ENCODE data around the gene MTMR10.
A peak's percentile ranks its signal among the peaks of the same experiment; 100 is the strongest.

Gene MTMR10

DNA sequence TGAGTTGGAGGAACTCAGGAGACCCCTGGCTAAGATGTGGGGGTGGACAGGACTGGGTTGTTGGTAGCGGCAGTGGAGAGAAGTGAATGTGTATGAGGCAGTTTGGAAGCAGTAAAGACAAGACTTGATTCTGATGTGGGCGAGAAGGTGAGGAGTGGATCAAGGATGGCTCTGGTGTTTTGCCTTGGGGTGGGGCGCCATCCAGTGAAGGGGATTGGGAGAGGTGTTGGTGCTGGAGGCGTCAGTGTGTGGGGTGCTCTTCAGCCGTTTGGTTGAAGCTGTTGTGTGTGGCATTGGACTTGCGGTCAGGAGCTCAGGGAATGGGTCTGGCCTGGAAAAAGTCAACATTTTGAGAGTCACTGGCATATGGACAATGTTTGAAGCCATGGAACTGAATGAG, 74.4 kb downstream of the MTMR10 start:
- no peak for DNase-seq

DNA sequence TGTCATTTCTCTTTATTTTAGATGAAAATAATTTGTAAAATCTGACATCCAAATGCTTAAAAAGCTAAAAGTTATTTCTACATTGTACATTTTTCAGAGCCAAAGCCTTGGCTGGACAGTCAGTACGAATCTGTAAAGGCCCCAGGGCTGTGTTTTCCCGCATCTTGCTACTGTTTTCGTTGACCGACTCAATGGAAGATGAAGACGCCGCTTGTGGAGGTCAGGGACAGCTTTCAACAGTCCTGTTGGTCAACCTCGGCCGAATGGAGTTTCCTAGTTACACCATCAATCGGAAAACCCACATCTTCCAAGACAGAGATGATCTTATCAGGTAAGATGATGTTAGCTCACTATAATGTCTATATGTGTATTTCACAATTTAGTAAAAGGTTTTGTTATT, 77.7 kb downstream of the MTMR10 start:
- DNase-seq, result no peak

DNA sequence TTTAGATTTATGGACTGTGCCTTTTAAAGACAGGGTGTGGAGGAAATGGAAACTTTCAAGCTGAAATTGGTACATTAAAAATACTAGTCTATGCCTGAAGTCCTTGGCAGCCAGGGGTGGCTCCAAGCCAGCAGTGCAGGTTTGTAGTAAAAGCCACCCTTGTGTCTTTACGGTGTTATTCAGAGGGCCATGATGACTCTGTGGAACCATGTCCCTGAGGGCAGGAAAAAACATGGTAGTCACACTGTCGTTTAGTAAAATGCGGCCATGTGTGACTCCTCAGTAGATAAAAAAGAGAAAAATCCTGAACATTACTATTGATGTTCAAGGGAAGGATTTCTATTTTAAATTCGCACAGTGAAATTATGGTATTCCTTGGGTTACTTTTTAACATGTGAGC, 85.1 kb downstream of the MTMR10 start:
- DNase-seq, result no peak

DNA sequence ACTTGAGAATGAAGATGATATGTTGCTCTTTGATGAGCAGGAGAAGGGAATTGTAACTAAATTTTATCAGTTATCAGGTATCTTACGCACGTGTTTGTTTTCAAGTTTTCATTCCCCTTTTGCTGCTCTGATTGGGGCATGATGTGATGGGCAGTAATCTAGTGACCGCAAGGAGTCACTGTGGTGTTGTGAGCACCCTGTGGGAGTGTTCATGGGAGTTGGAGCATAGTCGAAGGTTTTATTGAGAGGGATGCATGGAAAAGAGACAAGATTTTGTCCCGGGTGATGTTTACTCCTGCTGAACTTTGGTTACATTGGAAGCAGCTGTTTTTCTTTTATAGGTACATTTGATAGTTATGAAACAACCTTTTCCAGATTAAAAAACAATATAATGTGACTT, 85.6 kb downstream of the MTMR10 start:
- no peak for DNase-seq

DNA sequence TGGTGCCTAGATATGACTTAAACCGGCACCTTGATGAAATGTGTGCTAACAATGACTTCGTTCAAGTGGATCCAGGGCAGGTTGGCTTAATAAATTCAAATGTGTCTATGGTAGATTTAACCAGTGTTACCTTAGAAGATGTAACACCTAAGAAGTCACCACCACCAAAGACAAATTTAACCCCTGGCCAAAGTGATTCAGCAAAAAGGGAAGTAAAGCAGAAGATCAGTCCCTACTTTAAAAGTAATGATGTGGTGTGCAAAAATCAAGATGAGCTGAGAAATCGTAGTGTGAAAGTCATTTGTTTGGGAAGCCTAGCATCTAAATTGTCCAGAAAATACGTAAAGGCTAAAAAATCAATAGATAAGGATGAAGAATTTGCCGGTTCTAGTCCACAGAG, 86.6 kb downstream of the MTMR10 start:
- no peak for DNase-seq

DNA sequence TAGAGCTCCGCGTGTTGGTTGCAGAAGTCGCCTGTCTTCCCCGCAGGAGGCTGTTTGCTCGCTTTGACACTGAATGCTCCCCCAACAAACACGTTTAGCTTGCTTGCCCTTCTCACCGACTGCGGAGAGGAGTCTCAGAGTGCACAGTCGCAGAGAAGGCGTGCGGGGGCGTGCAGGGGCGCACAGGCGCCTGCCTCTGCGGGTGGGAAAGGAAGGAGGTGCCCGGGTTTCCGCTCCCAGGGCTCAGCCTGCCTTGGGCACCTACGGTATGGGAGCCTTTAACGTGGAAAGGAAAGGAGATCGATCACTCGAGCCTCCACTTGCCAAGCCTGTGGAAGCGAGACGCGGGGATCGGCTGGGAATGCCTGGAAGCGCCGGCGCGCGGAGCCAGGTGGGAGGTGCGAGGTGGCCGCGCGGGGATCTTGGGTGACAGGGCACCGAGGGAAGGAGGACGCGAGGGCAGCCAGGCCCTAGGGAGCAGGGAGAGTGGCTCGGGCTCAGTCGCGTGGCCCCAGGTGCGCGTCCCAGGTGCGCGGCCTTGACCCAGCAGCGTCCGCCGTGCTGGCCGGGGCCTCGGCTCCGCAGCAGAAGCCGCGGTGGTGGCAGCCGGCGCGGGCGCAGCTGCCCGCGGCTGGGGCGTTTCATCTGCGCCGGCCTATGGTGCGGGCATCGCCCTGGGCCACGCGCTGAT, 87.8 kb downstream of the MTMR10 start, which contains the start of gene FAN1:
Gene FAN1 (plus strand): TSS at position 419 of the 691 bp plus-strand sequence. CDS start 749 bp downstream, outside the sequence.
- DNase-seq, result peak; percentile 49

DNA sequence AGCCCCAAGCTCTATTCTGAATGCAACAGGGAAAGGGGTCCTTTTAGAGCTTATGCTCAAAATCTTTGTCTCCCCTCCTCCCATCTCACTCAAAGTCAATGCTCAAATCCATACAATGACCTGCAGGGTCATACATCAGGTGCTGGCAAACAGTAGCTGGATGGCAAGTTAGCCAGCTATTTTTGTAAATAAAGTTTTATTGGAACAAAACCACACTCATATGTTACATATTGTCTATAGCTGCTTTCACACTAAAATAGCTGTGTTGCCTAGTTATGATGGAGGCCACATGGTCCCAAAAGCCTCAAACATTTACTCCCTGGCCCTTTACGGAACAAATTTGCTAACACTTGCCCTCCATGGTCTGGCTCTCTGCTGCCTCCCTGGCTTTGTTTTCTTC, 89.5 kb downstream of the MTMR10 start:
- DNase-seq, result no peak

DNA sequence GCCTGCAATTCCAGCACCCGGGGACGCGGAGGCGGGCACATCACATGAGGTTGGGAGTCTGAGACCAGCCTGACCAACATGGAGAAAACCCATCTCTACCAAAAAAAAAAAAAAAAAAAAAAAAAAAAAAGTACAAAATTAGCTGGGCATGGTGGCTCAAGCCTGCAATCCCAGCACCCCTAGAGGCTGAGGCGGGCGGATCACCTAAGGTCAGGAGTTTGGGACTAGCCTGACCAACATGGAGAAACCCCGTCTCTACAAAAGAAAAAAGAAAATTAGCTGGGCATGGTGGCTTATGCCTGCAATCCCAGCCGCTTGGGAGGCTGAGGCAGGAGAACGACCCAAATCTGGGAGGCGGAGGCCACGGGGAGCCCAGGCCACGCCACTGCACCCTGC, 95.2 kb downstream of the MTMR10 start:
- DNase-seq, result no peak

DNA sequence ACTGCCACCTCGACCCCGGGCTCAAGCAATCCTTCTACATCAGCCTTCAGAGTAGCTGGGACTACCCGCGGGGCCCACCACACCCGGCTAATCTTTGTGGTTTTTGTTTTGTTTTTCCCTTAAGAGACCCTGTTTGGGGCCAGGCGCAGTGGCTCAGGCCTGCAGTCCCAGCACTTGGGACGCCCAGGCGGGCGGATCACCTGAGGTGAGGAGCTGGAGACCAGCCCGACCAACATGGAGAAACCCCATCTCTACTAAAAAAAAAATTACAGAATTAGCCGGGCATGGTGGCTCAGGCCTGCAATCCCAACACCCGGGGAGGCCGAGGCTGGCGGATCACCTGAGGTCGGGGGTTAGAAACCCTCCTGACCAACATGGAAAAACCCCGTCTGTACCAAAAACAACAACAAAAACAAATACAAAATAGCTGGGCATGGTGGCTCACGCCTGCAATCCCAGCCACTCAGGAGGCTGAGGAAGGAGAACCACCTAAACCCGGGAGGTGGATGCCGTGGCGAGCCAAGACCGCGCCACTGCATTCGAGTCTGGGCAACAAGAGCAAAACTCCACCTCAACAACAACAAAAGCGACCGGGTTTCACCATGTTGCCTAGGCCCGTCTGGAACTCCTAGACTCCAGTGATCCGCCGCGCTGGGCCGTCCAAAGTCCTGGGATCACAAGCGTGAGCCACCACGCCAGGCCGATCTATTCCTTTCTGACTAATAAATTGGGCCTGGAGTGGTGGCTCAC, 95.8 kb downstream of the MTMR10 start:
- DNase-seq, result no peak

DNA sequence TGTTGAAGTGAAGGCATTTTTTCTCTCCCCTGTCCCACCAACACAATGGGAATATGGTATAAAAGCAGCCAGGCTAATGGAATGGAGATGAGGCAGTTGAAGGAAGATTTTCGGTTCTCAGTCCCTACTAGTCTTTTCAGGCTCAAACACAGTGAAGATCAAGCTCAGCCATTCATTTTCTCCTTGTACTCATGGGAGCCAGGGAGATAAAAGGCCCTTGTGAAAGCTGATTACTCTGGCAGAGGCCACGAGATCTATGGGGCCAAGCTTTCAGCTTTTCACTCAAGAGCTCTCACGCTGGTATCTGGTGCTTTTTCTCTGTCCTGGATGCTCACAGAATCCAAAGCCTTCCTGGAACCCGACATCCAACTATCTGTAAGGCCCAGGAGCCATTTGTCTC, 102.2 kb downstream of the MTMR10 start:
- no peak for DNase-seq
